Naive B cell (primary cell): ENCODE measurements around the gene TRAF3. TPM values are rescaled to one million over a fixed set of nuclear protein-coding genes. Genes with fewer than 3 reads are reported as not detected.

ENCODE experiments used
- ATAC-seq, 2 donors: fragments of 150-1000 bp; cut with Tn5 transposase; 2 replicates each; pipeline ENCODE4 v1.10.0; 2021; ENCODE audit warnings: low read depth in 2 of 2, mild to moderate bottlenecking in 2 of 2, moderate library complexity in 2 of 2
- DNase-seq: peaks from one replicate; pipeline ENCODE4 v3.0.0; 2022
- H3K27ac Mint-ChIP-seq, 6 donors: one replicate each; pipeline ENCODE4 v1.8.0; 2020 to 2022; ENCODE audit warnings: mild to moderate bottlenecking in 6 of 6, mixed read lengths in 6 of 6, moderate library complexity in 5 of 6, inconsistent platforms in 2 of 6
- H3K27me3 Mint-ChIP-seq, 3 donors: one replicate each; pipeline ENCODE4 v1.8.0; 2021 to 2022; ENCODE audit warnings: mixed read lengths in 3 of 3, mild to moderate bottlenecking in 1 of 3
- H3K36me3 Mint-ChIP-seq, 2 donors: one replicate each; pipeline ENCODE4 v1.8.0; 2020 to 2022; ENCODE audit warnings: mixed read lengths in 2 of 2, inconsistent platforms in 1 of 2, mild to moderate bottlenecking in 1 of 2
- H3K4me1 Mint-ChIP-seq, 3 donors: one replicate each; pipeline ENCODE4 v1.8.0; 2020 to 2022; ENCODE audit warnings: mixed read lengths in 3 of 3, inconsistent platforms in 1 of 3, mild to moderate bottlenecking in 1 of 3, moderate library complexity in 1 of 3
- H3K4me3 Mint-ChIP-seq, 8 donors: one replicate each; pipeline ENCODE4 v1.8.0; 2020 to 2022; ENCODE audit warnings: mild to moderate bottlenecking in 8 of 8, mixed read lengths in 8 of 8, moderate library complexity in 8 of 8, inconsistent platforms in 2 of 8
- H3K9me3 Mint-ChIP-seq, 7 donors: one replicate each; pipeline ENCODE4 v1.8.0; 2020 to 2022; ENCODE audit warnings: mixed read lengths in 7 of 7, mild to moderate bottlenecking in 5 of 7, inconsistent platforms in 2 of 7, moderate library complexity in 1 of 7
- polyA plus RNA-seq, 6 donors: library from polyadenylated mRNA; unstranded; fragments of 300-500 nt; fragmentation: Illumina TruSeq; gene quantifications; one replicate each; pipeline ENCODE4 v1.2.3, GENCODE V29; 2021; ENCODE audit warnings: low read depth in 6 of 6

Gene TRAF3
- polyA plus RNA-seq, 6 donors from 2014 or later = 22.2 to 36.7 (median 27.0) TPM

GRCh38 chr14:102954081-102954789 is 177.0 kb downstream of the TRAF3 start:
- Mint-ChIP-seq H3K36me3 (peaks cover 19 to 21% of the 10 kb centered on the region in 2 donors), H3K9me3 (no peaks in the 10 kb centered on the region)
- ATAC-seq = no peak

DNA sequence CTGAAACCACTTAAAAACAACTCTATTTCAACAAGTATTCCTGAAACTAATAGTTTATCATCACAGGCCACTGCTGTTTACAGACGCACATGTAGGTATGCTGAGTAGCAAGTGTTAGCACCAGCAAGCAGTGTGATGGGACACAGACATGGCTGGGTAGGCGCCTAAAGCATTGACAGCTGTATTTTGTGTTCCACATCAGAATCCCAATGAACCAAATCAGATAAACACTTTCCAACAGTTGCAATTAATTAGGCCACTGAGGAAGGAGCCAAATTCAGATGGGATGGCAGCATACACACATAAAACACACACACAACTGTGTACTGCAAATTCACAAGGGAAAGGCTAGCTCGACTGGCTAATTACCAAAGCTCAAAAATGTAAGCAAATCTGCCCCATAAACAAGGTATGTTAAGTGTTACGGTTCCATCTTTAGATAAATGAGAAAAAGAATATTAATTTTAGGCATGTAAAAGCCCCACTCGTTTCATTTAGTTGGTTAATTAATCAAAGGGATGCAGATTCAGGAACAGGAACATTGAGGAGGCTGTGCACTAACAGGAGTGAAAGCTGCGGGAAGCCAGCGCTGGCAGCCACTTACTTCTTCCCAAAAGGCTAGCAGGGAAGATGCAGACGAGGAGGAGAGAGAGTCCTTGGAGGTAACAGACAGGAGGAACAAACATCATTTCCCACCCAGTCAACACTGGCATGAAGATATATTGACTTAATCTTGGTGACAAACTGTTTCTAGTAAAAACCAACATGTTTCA is 178.6 kb downstream of the TRAF3 start:
- Mint-ChIP-seq H3K27me3 (no peaks in the 10 kb centered on the region), H3K4me3 (no peak overlapping the region), H3K9me3 (no peaks in the 10 kb centered on the region), H3K4me1 (no peaks in the 10 kb centered on the region), H3K36me3 (peaks cover 19 to 25% of the 10 kb centered on the region in 2 donors), H3K27ac (no peak overlapping the region)
- DNase-seq = no peak
- no peak for ATAC-seq

More at GRCh38 chr14:102954081-102954789, 177.0 kb downstream of the TRAF3 start:
- DNase-seq = no peak
- Mint-ChIP-seq H3K27me3 (no peaks in the 10 kb centered on the region), H3K4me3 (no peak overlapping the region), H3K27ac (no peak overlapping the region), H3K4me1 (peaks cover 7 to 13% (median 13%) of the 10 kb centered on the region in 3 donors)

DNA sequence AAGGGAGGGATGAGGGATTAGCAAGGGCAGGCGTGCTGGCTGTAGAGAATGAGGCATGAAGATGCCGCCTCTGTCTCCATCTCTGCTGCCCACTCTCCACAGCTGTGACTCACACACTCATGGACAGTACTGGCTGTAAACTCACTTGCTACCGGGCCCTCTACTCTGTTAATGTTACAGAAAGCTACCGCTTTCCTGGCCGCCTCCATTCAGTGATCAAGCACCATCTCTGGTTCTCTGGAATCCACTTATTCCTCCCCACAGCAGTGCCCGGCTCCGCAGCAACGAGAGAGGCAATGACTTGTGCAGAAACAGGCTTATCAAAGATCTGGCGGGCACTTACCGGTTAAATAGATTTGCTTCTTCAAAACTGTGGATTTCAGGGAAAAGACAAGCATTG is 180.0 kb downstream of the TRAF3 start:
- ATAC-seq (no peak), DNase-seq (no peak)
- Mint-ChIP-seq H3K4me3 (no peak overlapping the region), H3K27me3 (no peaks in the 10 kb centered on the region), H3K4me1 (no peaks in the 10 kb centered on the region), H3K27ac (peak overlapping the region in 1 of 6 donors; percentile 21), H3K9me3 (no peaks in the 10 kb centered on the region), H3K36me3 (peaks cover 19 to 29% of the 10 kb centered on the region in 2 donors)

- H3K27me3 Mint-ChIP-seq = no peaks in the 10 kb centered on the region
- H3K4me3 Mint-ChIP-seq = no peak overlapping the region
- H3K27ac Mint-ChIP-seq = peak overlapping the region in 1 of 6 donors; percentile 52
- ATAC-seq = no peak
- H3K36me3 Mint-ChIP-seq = peaks cover 15 to 28% of the 10 kb centered on the region in 2 donors
- H3K9me3 Mint-ChIP-seq = no peaks in the 10 kb centered on the region
- H3K4me1 Mint-ChIP-seq = no peaks in the 10 kb centered on the region
- no peak for DNase-seq
Observed at GRCh38 chr14:102958461-102958860, 181.2 kb downstream of the TRAF3 start.

Other genes with a start within 250 kb of the TRAF3 start
- 1 to 10 TPM in 5 of 6 donors, under 1 TPM in 1; 0.78 to 2.6 (median 1.6) TPM for gene RCOR1, start 184.8 kb upstream of the TRAF3 start, polyA plus RNA-seq
- 1 to 10 TPM; 1.8 to 5.7 (median 2.4) TPM for gene AMN, start 145.2 kb downstream of the TRAF3 start, polyA plus RNA-seq